ENCODE results near the gene SLC25A25.
"Not testable (repeated sequence)": the region's sequence is repeated elsewhere in the genome, so short reads cannot be mapped to it uniquely, and the experiment has no call there.

Gene SLC25A25

GRCh38 chr9:128067645-128068385, at the start of gene SLC25A25:
Gene SLC25A25, plus strand, starts transcription at chr9:128068232. Its CDS starts 88 bp downstream, at chr9:128068320.
- peak; percentile 100 for DNase-seq (ENCODE audit: low read depth)

GRCh38 chr9:128020692-128021091, 47.3 kb upstream of the SLC25A25 start:
- DNase-seq (ENCODE audit: low read depth): no peak

GRCh38 chr9:128021098-128021497, 46.9 kb upstream of the SLC25A25 start:
- DNase-seq (ENCODE audit: low read depth): no peak

GRCh38 chr9:128022886-128023285, 45.1 kb upstream of the SLC25A25 start:
- DNase-seq (ENCODE audit: low read depth): no peak

- not testable (repeated sequence) for DNase-seq (ENCODE audit: low read depth)
These were observed 44.4 kb upstream of the SLC25A25 start for GRCh38 chr9:128023671-128024070.

GRCh38 chr9:128024761-128025308, 43.2 kb upstream of the SLC25A25 start:
- no peak for DNase-seq (ENCODE audit: low read depth)

- DNase-seq (ENCODE audit: low read depth): no peak
These were observed 42.3 kb upstream of the SLC25A25 start for GRCh38 chr9:128025736-128026135.

- peak; percentile 60 for DNase-seq (ENCODE audit: low read depth)
These were observed 41.7 kb upstream of the SLC25A25 start for GRCh38 chr9:128026255-128026772.

- DNase-seq (ENCODE audit: low read depth): no peak
These were observed 41.1 kb upstream of the SLC25A25 start for GRCh38 chr9:128026773-128027541.

GRCh38 chr9:128027705-128028104, 40.3 kb upstream of the SLC25A25 start:
- DNase-seq (ENCODE audit: low read depth): no peak

- no peak for DNase-seq (ENCODE audit: low read depth)
These were observed 34.4 kb upstream of the SLC25A25 start for GRCh38 chr9:128033609-128034008.

- peak; percentile 44 for DNase-seq (ENCODE audit: low read depth)
These were observed 33.0 kb upstream of the SLC25A25 start for GRCh38 chr9:128034821-128035652.

GRCh38 chr9:128036522-128036921, 31.5 kb upstream of the SLC25A25 start:
- not testable (repeated sequence) for DNase-seq (ENCODE audit: low read depth)

GRCh38 chr9:128040783-128041182, 27.2 kb upstream of the SLC25A25 start:
- DNase-seq (ENCODE audit: low read depth): not testable (repeated sequence)

GRCh38 chr9:128042043-128042442, 26.0 kb upstream of the SLC25A25 start:
- no peak for DNase-seq (ENCODE audit: low read depth)

- no peak for DNase-seq (ENCODE audit: low read depth)
These were observed 24.6 kb upstream of the SLC25A25 start for GRCh38 chr9:128043467-128043868.

GRCh38 chr9:128045409-128045808, 22.6 kb upstream of the SLC25A25 start:
- DNase-seq (ENCODE audit: low read depth): not testable (repeated sequence)

GRCh38 chr9:128045831-128046230, 22.2 kb upstream of the SLC25A25 start:
- no peak for DNase-seq (ENCODE audit: low read depth)

GRCh38 chr9:128047231-128047630, 20.8 kb upstream of the SLC25A25 start:
- DNase-seq (ENCODE audit: low read depth): no peak

- no peak for DNase-seq (ENCODE audit: low read depth)
These were observed 19.4 kb upstream of the SLC25A25 start for GRCh38 chr9:128048663-128049062.

- DNase-seq (ENCODE audit: low read depth): no peak
These were observed 18.2 kb upstream of the SLC25A25 start for GRCh38 chr9:128049843-128050242.
